Panc1 (cell line): ENCODE measurements around the gene COL4A1. TPM values are rescaled to one million over a fixed set of nuclear protein-coding genes. Genes with fewer than 3 reads are reported as not detected.
A peak's percentile ranks its signal among the peaks of the same experiment; 100 is the strongest.

ENCODE experiments used
- ATAC-seq: fragments of 200-7000 bp; cut with Tn5 transposase; 2 replicates; pipeline ENCODE4 v1.9.1; 2020; ENCODE audit warnings: mild to moderate bottlenecking, moderate library complexity
- Bru-seq: library from RNA; stranded (reverse); fragments of 400-500 nt; gene quantifications from one replicate; lab custom pipeline; 2021; lab: Mats Ljungman, UMichigan
- BruChase-seq, 2 experiments: library from RNA; stranded (reverse); fragments of 400-500 nt; gene quantifications; one replicate each; lab custom pipeline; 2021; lab: Mats Ljungman, UMichigan
- BruUV-seq: library from RNA; stranded (reverse); fragments of 400-500 nt; replicated peaks from 2 replicates; lab custom pipeline; 2021; lab: Mats Ljungman, UMichigan
- CTCF ChIA-PET: fragments of 300-600 bp; sonication (Branson Sonifier 250); formaldehyde crosslinking; loops from one replicate; lab custom pipeline; 2022; ENCODE audit warnings: antibody characterized with exemption; lab: Charles Lee
- POLR2A ChIA-PET: fragments of 300-600 bp; sonication (Branson Sonifier 250); formaldehyde crosslinking; loops from one replicate; lab custom pipeline; 2022; ENCODE audit warnings: antibody characterized with exemption; lab: Charles Lee
- DNase-seq: peaks from one replicate; pipeline ENCODE4 v3.0.0-alpha.2; 2010; ENCODE audit warnings: low read depth, low spot score
- H3K27ac ChIP-seq: 2 replicates; pipeline ENCODE4 v1.5.1; 2011; ENCODE audit warnings: mild to moderate bottlenecking, low read length, inconsistent platforms
- H3K27me3 ChIP-seq: fragments of 200-500 bp; sonication (Bioruptor generic); 2 replicates; pipeline ENCODE4 v1.6.0; 2014; ENCODE audit warnings: low read length, inconsistent platforms; ENCODE audit not compliant: control insufficient read depth, insufficient read depth
- H3K36me3 ChIP-seq: fragments of 200-500 bp; sonication (Bioruptor generic); 2 replicates; pipeline ENCODE4 v1.5.1; 2014; ENCODE audit warnings: inconsistent platforms, mild to moderate bottlenecking, low read length, moderate library complexity; ENCODE audit not compliant: control insufficient read depth, insufficient read depth
- H3K4me1 ChIP-seq: 2 replicates; pipeline ENCODE4 v1.5.1; 2011; ENCODE audit warnings: inconsistent platforms, mild to moderate bottlenecking, low read length, moderate library complexity; ENCODE audit not compliant: control insufficient read depth, insufficient read depth
- H3K4me3 ChIP-seq, 2 experiments: 2 replicates each; pipeline ENCODE4 v1.5.1; 2011 to 2012; ENCODE audit warnings: low read depth in 2 of 2, low read length in 2 of 2, mild to moderate bottlenecking in 2 of 2, inconsistent platforms in 1 of 2, moderate library complexity in 1 of 2
- H3K9me3 ChIP-seq: fragments of 200-500 bp; sonication (Bioruptor generic); 2 replicates; pipeline ENCODE4 v1.5.1; 2014; ENCODE audit warnings: low read depth, mild to moderate bottlenecking, inconsistent platforms, low read length, moderate library complexity; ENCODE audit not compliant: control insufficient read depth, insufficient read depth
- CTCF ChIP-seq: fragments of 450-650 bp; IDR thresholded peaks from 2 replicates; pipeline ENCODE4 v1.5.1; 2017; ENCODE audit warnings: mild to moderate bottlenecking
- POLR2AphosphoS5 ChIP-seq: IDR thresholded peaks from 2 replicates; pipeline ENCODE4 v1.6.1; 2012; ENCODE audit warnings: mild to moderate bottlenecking, low read depth, low read length, moderate library complexity
- REST ChIP-seq, 2 experiments: IDR thresholded peaks; 2 replicates each; pipeline ENCODE4 v1.6.1; 2011 to 2012; ENCODE audit warnings: low read depth in 2 of 2, control low read depth in 1 of 2, low read length in 1 of 2, mild to moderate bottlenecking in 1 of 2, moderate library complexity in 1 of 2; ENCODE audit not compliant: insufficient read depth in 1 of 2
- SIN3A ChIP-seq: IDR thresholded peaks from 2 replicates; pipeline ENCODE4 v1.6.1; 2012; ENCODE audit warnings: low read depth, mild to moderate bottlenecking, low read length, moderate library complexity, borderline replicate concordance; ENCODE audit not compliant: insufficient read depth
- TCF7L2 ChIP-seq: IDR thresholded peaks from 2 replicates; pipeline ENCODE4 v1.6.1; 2011; ENCODE audit warnings: mild to moderate bottlenecking, low read depth, low read length, inconsistent platforms
- in situ Hi-C: cut with HindIII; loops from 2 replicates; pipeline ENCODE4 v1.10.0; 2016; ENCODE audit warnings: low sequenced_read_pairs, low pct_unique_long_range_greater_than_20kb
- intact Hi-C: fragments of 100-400 bp; cut with micrococcal nuclease; formaldehyde crosslinking; loops from one replicate; pipeline ENCODE4 v1.10.0; 2022; ENCODE audit not compliant: unreplicated experiment
- long read RNA-seq: library from polyadenylated mRNA; unstranded; transcript quantifications from one replicate; pipeline ENCODE4 v2.0.0, GENCODE V29; 2021; ENCODE audit not compliant: unreplicated experiment
- polyA plus RNA-seq: library from polyadenylated mRNA; unstranded; fragments of >200 nt; gene quantifications from one replicate; pipeline ENCODE4 v1.2.1, GENCODE V29; 2012; ENCODE audit warnings: missing spikeins; ENCODE audit not compliant: insufficient read length
- total RNA-seq: library from RNA; stranded (reverse); gene quantifications from one replicate; pipeline ENCODE4 v1.2.1, GENCODE V29; 2021; ENCODE audit not compliant: unreplicated experiment

Gene COL4A1
- total RNA-seq (1.1 TPM), Bru-seq, nascent RNA (percentile 15 among the genes with signal in this experiment), BruChase-seq, experiment 1, labeled RNA remaining after a 2-hour chase (percentile 12 among the genes with signal in this experiment), BruChase-seq, experiment 2, labeled RNA remaining after a 6-hour chase (percentile 18 among the genes with signal in this experiment)
- polyA plus RNA-seq, result 0.42 TPM
- long read RNA-seq, full-length matches to known transcripts, result 1 of 3 reads
- long read RNA-seq, partial matches to known transcripts, result 0 of 3 reads
- long read RNA-seq, other reads (novel, unspliced or antisense), result 2 of 3 reads

- Histone ChIP-seq H3K27me3 (peaks cover 9% of the 10 kb centered on the region), H3K36me3 (no peaks in the 10 kb centered on the region), H3K4me1 (no peaks in the 10 kb centered on the region), H3K27ac (no peak within 1 kb of the TSS), H3K4me3 (peak within 1 kb of the TSS; percentile 37 to 42), H3K9me3 (no peaks in the 10 kb centered on the region)
- in situ Hi-C loops, result no loop called here
- ChIA-PET CTCF (no interaction called here), POLR2A (interaction anchor here (0.6 kb wide), 1 partner anchor 12 kb away, joined by 10 read pairs; no protein-coding TSS in a partner anchor)
- intact Hi-C loops, result no loop called here
- DNase-seq, result no peak
- no TSS peak for BruUV-seq
- TF ChIP-seq TCF7L2, result peak; percentile 53; the same call in 1 of the 2 replicates
- TF ChIP-seq CTCF, result no peak
- no peak for TF ChIP-seq REST (IDR thresholded peaks at IDR 0.05; ENCODE audit: insufficient read depth in 1 of 2, low read depth in 2 of 2, low read length in 1 of 2)
- no peak for TF ChIP-seq POLR2AphosphoS5
- no peak for TF ChIP-seq SIN3A
- peak; percentile 64 for ATAC-seq
Observed at GRCh38 chr13:110306960-110307766, at the start of gene COL4A1, which contains the start of gene COL4A2. TSS of gene COL4A1 (minus strand) at chr13:110307157. CDS start at chr13:110307027, 130 bp downstream. TSS of gene COL4A2 (plus strand) at chr13:110307284. CDS start at chr13:110307904, 620 bp downstream.

GRCh38 chr13:110356362-110356761, 49.4 kb upstream of the COL4A1 start:
- H3K4me1 ChIP-seq, result no peaks in the 10 kb centered on the region
- H3K4me3 ChIP-seq, result no peak overlapping the region
- no peak for ATAC-seq
- POLR2A ChIA-PET, result no interaction called here
- no peaks in the 10 kb centered on the region for H3K9me3 ChIP-seq
- DNase-seq, result no peak
- in situ Hi-C loops, result no loop called here
- CTCF ChIA-PET, result no interaction called here
- BruUV-seq, result no TSS peak
- no peak for TF ChIP-seq SIN3A
- no peak for TF ChIP-seq TCF7L2
- TF ChIP-seq REST (IDR thresholded peaks at IDR 0.05; ENCODE audit: insufficient read depth in 1 of 2, low read depth in 2 of 2, low read length in 1 of 2), result no peak
- no peak for TF ChIP-seq POLR2AphosphoS5
- TF ChIP-seq CTCF, result no peak
- H3K27ac ChIP-seq, result no peak overlapping the region
- H3K36me3 ChIP-seq, result no peaks in the 10 kb centered on the region
- intact Hi-C loops, result no loop called here
- H3K27me3 ChIP-seq, result no peaks in the 10 kb centered on the region
